Measurements from ENCODE around the gene FANCC.

Gene FANCC

DNA sequence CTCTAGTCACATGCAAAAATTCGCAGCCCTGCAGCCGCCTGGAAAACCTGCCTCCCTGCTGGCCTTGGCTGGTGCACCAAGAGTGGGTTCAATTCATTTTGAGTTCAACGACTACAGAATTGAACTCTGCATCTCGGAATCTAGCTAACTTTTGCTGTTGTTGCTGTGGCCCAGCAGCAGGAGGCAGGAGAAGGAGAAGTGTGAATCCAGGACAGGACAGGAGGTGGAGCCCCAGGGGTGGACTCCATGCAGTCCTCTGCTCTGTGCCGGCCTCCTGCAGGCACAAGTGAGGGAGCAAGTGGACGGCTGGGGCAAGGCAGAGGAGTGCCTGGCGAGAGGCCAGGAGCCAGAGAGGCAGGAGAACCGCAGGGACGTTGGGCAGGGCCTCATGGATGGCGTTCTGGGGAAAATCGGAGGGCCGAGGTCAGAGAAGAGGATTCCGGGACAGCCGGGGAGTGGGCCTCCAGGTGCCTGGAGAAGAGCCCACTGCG, 214.2 kb downstream of the FANCC start:
- peak; percentile 53 for DNase-seq
- Histone ChIP-seq H3K27ac (no peak overlapping the region), H3K9me3 (ENCODE audit: severe bottlenecking) (no peaks in the 10 kb centered on the region), H3K36me3 (peaks cover 59% of the 10 kb centered on the region), H3K4me3 (ENCODE audit: low read depth, low read length) (no peak overlapping the region), H3K27me3 (ENCODE audit: insufficient read depth, low read depth, severe bottlenecking) (no peaks in the 10 kb centered on the region)
- TF ChIP-seq, protein P1, sequence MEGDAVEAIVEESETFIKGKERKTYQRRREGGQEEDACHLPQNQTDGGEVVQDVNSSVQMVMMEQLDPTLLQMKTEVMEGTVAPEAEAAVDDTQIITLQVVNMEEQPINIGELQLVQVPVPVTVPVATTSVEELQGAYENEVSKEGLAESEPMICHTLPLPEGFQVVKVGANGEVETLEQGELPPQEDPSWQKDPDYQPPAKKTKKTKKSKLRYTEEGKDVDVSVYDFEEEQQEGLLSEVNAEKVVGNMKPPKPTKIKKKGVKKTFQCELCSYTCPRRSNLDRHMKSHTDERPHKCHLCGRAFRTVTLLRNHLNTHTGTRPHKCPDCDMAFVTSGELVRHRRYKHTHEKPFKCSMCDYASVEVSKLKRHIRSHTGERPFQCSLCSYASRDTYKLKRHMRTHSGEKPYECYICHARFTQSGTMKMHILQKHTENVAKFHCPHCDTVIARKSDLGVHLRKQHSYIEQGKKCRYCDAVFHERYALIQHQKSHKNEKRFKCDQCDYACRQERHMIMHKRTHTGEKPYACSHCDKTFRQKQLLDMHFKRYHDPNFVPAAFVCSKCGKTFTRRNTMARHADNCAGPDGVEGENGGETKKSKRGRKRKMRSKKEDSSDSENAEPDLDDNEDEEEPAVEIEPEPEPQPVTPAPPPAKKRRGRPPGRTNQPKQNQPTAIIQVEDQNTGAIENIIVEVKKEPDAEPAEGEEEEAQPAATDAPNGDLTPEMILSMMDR (IDR thresholded peaks at IDR 0.05; ENCODE audit: low read depth, low read length) = peak; percentile 74

DNA sequence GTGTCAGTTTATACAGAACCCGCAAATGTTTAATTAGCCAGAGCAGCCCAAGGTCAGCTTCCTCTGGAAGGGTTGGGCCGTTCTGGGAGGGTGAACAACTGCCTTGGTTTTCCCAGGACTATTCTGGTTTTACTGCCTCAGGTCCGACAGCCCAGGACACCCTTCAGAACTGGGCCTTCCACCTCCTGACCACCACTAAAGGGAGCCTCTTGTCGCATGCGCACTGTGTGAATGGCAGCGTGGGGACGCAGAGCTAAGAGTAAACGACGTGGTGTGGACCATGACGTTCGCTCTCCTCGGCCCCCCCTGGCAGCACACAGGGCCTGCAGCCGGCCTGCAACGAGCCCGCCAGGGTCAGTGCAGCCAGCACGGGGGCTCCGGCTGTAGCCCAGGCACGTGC, 214.9 kb downstream of the FANCC start:
- no peaks in the 10 kb centered on the region for H3K9me3 ChIP-seq (ENCODE audit: severe bottlenecking)
- no peak overlapping the region for H3K27ac ChIP-seq
- no peak for DNase-seq
- no peaks in the 10 kb centered on the region for H3K27me3 ChIP-seq (ENCODE audit: insufficient read depth, low read depth, severe bottlenecking)
- H3K36me3 ChIP-seq = peaks cover 51% of the 10 kb centered on the region
- H3K4me3 ChIP-seq (ENCODE audit: low read depth, low read length) = no peak overlapping the region
- TF ChIP-seq, protein P1 (IDR thresholded peaks at IDR 0.05; ENCODE audit: low read depth, low read length) = no peak

DNA sequence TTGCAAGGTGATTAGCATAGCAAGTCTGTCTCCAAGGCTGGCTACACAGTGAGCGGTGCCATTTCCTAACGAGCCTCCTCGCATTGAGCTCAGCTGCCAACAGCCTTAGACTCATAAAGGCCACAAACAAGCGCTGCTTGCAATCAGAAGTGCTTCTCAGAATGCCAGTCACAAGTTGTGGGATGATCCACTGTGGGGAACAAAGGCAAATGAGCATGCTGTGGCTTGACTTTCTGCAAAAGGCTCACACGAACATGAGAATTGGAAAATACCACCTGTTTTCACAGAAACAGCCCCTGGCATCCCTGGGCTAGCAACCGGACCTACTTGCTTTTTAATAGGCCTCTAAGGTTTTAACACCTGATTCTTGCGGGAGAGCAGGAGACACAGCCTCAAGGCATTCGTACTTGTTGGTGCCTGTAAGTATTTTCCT, 215.5 kb downstream of the FANCC start:
- Histone ChIP-seq H3K9me3 (ENCODE audit: severe bottlenecking) (no peaks in the 10 kb centered on the region), H3K36me3 (peaks cover 47% of the 10 kb centered on the region), H3K27ac (no peak overlapping the region), H3K4me3 (ENCODE audit: low read depth, low read length) (no peak overlapping the region), H3K27me3 (ENCODE audit: insufficient read depth, low read depth, severe bottlenecking) (no peaks in the 10 kb centered on the region)
- TF ChIP-seq, protein P1 (IDR thresholded peaks at IDR 0.05; ENCODE audit: low read depth, low read length) = no peak
- DNase-seq = no peak

DNA sequence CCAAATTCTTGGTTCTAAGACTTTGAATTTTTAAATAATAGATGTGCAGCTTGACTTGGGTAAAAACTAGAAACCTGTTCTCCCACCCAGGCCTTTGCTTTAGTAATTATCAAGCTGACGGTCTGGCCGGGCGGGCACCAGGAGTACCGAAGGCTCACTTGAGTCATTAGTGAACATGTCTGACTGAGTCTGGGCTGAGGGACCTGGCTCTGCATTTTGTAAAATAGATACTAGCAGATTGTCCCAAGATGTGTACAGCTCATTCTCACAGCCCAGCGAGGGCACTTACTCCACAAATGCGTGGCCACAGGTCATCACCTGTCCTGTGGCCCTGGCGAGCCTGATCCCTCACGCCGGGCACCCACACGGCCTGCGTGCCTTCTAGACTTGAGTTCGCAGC, 216.2 kb downstream of the FANCC start:
- no peak for DNase-seq
- H3K4me3 ChIP-seq (ENCODE audit: low read depth, low read length) = no peak overlapping the region
- H3K27ac ChIP-seq = no peak overlapping the region
- H3K27me3 ChIP-seq (ENCODE audit: insufficient read depth, low read depth, severe bottlenecking) = no peaks in the 10 kb centered on the region
- TF ChIP-seq, protein P1 (IDR thresholded peaks at IDR 0.05; ENCODE audit: low read depth, low read length) = no peak
- H3K36me3 ChIP-seq = peaks cover 43% of the 10 kb centered on the region
- H3K9me3 ChIP-seq (ENCODE audit: severe bottlenecking) = no peaks in the 10 kb centered on the region

DNA sequence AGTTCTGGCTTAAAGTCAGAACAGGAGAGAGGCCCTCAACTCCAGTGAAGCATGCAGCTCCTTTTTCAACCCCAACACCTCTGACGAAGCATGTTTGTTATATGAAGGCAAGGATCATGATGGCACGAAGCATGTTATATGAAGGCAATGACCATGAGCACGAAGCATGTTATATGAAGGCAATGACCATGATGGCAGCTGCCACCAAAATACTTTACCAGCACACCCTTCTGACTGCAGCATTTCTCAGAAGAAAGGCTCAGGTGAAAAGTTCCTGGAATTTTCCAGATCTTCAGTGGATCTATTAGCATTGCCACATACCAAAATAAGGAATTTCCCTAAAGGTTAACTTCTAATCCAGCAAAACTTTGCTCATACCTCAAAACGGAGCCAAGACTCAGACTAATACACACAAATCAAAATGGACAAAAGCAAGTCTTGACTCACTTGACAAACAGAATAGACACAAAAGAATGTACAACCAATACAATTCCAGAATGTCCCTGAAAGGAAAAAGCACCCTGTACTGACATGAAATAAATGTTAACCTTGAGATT, 217.4 kb downstream of the FANCC start:
- no peaks in the 10 kb centered on the region for H3K9me3 ChIP-seq (ENCODE audit: severe bottlenecking)
- no peaks in the 10 kb centered on the region for H3K27me3 ChIP-seq (ENCODE audit: insufficient read depth, low read depth, severe bottlenecking)
- no peak for DNase-seq
- peaks cover 35% of the 10 kb centered on the region for H3K36me3 ChIP-seq
- TF ChIP-seq, protein P1 (IDR thresholded peaks at IDR 0.05; ENCODE audit: low read depth, low read length) = no peak
- no peak overlapping the region for H3K4me3 ChIP-seq (ENCODE audit: low read depth, low read length)
- H3K27ac ChIP-seq = no peak overlapping the region

Data from WERI-Rb-1 (cell line).